K562 (cell line): ENCODE results near the gene TNNI2. TPM values are rescaled to one million over a fixed set of nuclear protein-coding genes. Genes with fewer than 3 reads are reported as not detected.

Source experiments
- FOXO4 ChIP-seq: fragments of 450-650 bp; formaldehyde crosslinking; IDR thresholded peaks from 2 replicates; pipeline ENCODE4 v1.4.0; 2020; ENCODE audit warnings: mild to moderate bottlenecking, moderate library complexity
- MGA ChIP-seq: fragments of 450-650 bp; IDR thresholded peaks from 2 replicates; pipeline ENCODE4 v1.6.1; 2016; ENCODE audit warnings: mild to moderate bottlenecking, moderate library complexity
- polyA plus RNA-seq, 8 experiments: library from polyadenylated mRNA; depleted of rRNA in 4 of 8; stranded (reverse) in 5 of 8; unstranded in 3 of 8; fragments of >200 nt; fragmentation: Nextera tagmentation in 2 of 8; fragmentation: Illumina TruSeq in 1 of 8; extraction: Ambion mirVana in 2 of 8; extraction: Trizol in 1 of 8; gene quantifications; 2 replicates each; pipeline versions ENCODE4 v1.2.1 to v1.2.3, GENCODE V29; 2011 to 2014; ENCODE audit warnings: inconsistent platforms in 1 of 8, missing spikeins in 1 of 8
- total RNA-seq, 7 experiments: library from RNA; depleted of rRNA in 6 of 7; stranded (reverse); fragments of >200 nt in 6 of 7; fragmentation: Illumina TruSeq in 2 of 7; extraction: Trizol in 2 of 7; gene quantifications; 2 replicates each; pipeline versions ENCODE4 v1.2.1 to v1.2.3, GENCODE V29; 2011 to 2021; ENCODE audit warnings: low replicate concordance in 1 of 7

The TNNI2 gene
- total and polyA plus RNA-seq, 9 of the 15 experiments (the other 6 are each of a cell fraction or from before 2014, with no cell fraction given), result not detected

GRCh38 chr11:1796413-1797011, 42.3 kb upstream of the TNNI2 start (continued):
- TF ChIP-seq FOXO4 (CRISPR knock-in tag) (no peak), MGA (peak; percentile 54)
- TF ChIP-seq, all 486 proteins: peak for 5
